Hepatocyte (in vitro differentiated cells): ENCODE data around the gene CDK19. TPM values are rescaled to one million over a fixed set of nuclear protein-coding genes. Genes with fewer than 3 reads are reported as not detected.

Experiments used
- DNase-seq: peaks from one replicate; pipeline ENCODE4 v3.0.0-alpha.2; 2016; ENCODE audit warnings: low spot score
- H2AFZ ChIP-seq: fragments of 200-600 bp; sonication (generic); 2 replicates; pipeline ENCODE4 v1.6.0; 2016; ENCODE audit warnings: antibody characterized with exemption, mild to moderate bottlenecking
- H3K27ac ChIP-seq: fragments of 200-600 bp; sonication (generic); 2 replicates; pipeline ENCODE4 v1.5.1; 2016; ENCODE audit warnings: mild to moderate bottlenecking
- H3K27me3 ChIP-seq: fragments of 200-600 bp; sonication (generic); 2 replicates; pipeline ENCODE4 v1.6.1; 2016
- H3K36me3 ChIP-seq: fragments of 200-600 bp; sonication (generic); replicated peaks from 2 replicates; pipeline ENCODE4 v1.5.1; 2016; ENCODE audit warnings: low read depth; ENCODE audit not compliant: insufficient read depth
- H3K4me1 ChIP-seq: fragments of 200-600 bp; sonication (generic); 2 replicates; pipeline ENCODE4 v1.5.1; 2016; ENCODE audit warnings: mild to moderate bottlenecking, moderate library complexity; ENCODE audit not compliant: insufficient read depth
- H3K4me2 ChIP-seq: fragments of 200-600 bp; sonication (generic); 2 replicates; pipeline ENCODE4 v1.6.0; 2016
- H3K4me3 ChIP-seq: fragments of 200-600 bp; sonication (generic); 2 replicates; pipeline ENCODE4 v1.5.1; 2016; ENCODE audit warnings: mild to moderate bottlenecking
- H3K79me2 ChIP-seq: fragments of 200-600 bp; sonication (generic); 2 replicates; pipeline ENCODE4 v1.6.0; 2017; ENCODE audit warnings: mild to moderate bottlenecking
- H3K9me2 ChIP-seq: fragments of 200-600 bp; sonication (generic); replicated peaks from 2 replicates; pipeline ENCODE4 v1.6.0; 2017; ENCODE audit warnings: mild to moderate bottlenecking; ENCODE audit not compliant: insufficient read depth
- H3K9me3 ChIP-seq: fragments of 200-600 bp; sonication (generic); 2 replicates; pipeline ENCODE4 v1.5.1; 2016; ENCODE audit warnings: low read depth, mild to moderate bottlenecking
- H4K20me1 ChIP-seq: fragments of 200-600 bp; sonication (generic); 2 replicates; pipeline ENCODE4 v1.6.0; 2016; ENCODE audit warnings: mild to moderate bottlenecking; ENCODE audit not compliant: insufficient read depth, poor library complexity, severe bottlenecking
- CTCF ChIP-seq: fragments of 200-600 bp; sonication (generic); IDR thresholded peaks from 2 replicates; pipeline ENCODE4 v1.5.1; 2016; ENCODE audit warnings: antibody characterized with exemption, mild to moderate bottlenecking; ENCODE audit not compliant: poor library complexity
- EZH2 ChIP-seq: fragments of 200-600 bp; sonication (generic); IDR thresholded peaks from 2 replicates; pipeline ENCODE4 v1.6.1; 2016; ENCODE audit warnings: antibody characterized with exemption, mild to moderate bottlenecking, borderline replicate concordance
- EZH2phosphoT487 ChIP-seq: fragments of 200-600 bp; sonication (generic); IDR thresholded peaks from one replicate; pipeline ENCODE4 v1.6.1; 2018; ENCODE audit warnings: antibody characterized with exemption, mild to moderate bottlenecking, low read depth, moderate library complexity; ENCODE audit not compliant: unreplicated experiment, severe bottlenecking
- WGBS: methylation state at CpG from one replicate; pipeline ENCODE4 v1.1.6; 2016; ENCODE audit warnings: low lambda C conversion rate; ENCODE audit errors: missing lambda C conversion rate; 5-methylcytosine and 5-hydroxymethylcytosine counted together
- polyA plus RNA-seq: library from polyadenylated mRNA; unstranded; fragments of >200 nt; fragmentation: Nextera tagmentation; extraction: Ambion mirVana; gene quantifications from 2 replicates; pipeline ENCODE4 v1.2.1, GENCODE V29; 2016
- total RNA-seq: library from RNA; depleted of rRNA; stranded (reverse); fragments of >200 nt; gene quantifications from 2 replicates; pipeline ENCODE4 v1.2.3, GENCODE V29; 2014

CDK19 gene
- total and polyA plus RNA-seq, 2 experiments from 2014 or later, result 7.3 to 18.6 TPM

GRCh38 chr6:110714143-110714542 is 101.1 kb downstream of the CDK19 start:
- H2AFZ ChIP-seq, result no peak overlapping the region
- H3K9me3 ChIP-seq, result no peaks in the 10 kb centered on the region
- H4K20me1 ChIP-seq, result no peaks in the 10 kb centered on the region
- no peaks in the 10 kb centered on the region for H3K79me2 ChIP-seq
- H3K4me3 ChIP-seq, result no peak overlapping the region
- no peak overlapping the region for H3K27ac ChIP-seq
- TF ChIP-seq EZH2 (no peak), EZH2phosphoT487 (no peak), CTCF (no peak)
- no peaks in the 10 kb centered on the region for H3K27me3 ChIP-seq
- no peaks in the 10 kb centered on the region for H3K36me3 ChIP-seq
- no peak for DNase-seq
- no peaks in the 10 kb centered on the region for H3K9me2 ChIP-seq
- no peaks in the 10 kb centered on the region for H3K4me1 ChIP-seq
- no peak overlapping the region for H3K4me2 ChIP-seq
- 70% methylated on average over 1 of the region's 1 CpG for WGBS

GRCh38 chr6:110712238-110712637 is 103.0 kb downstream of the CDK19 start:
- WGBS, result 96% methylated on average over 3 of the region's 3 CpGs
- Histone ChIP-seq H3K4me1 (no peaks in the 10 kb centered on the region), H4K20me1 (no peaks in the 10 kb centered on the region), H3K4me2 (no peak overlapping the region), H3K36me3 (no peaks in the 10 kb centered on the region), H3K79me2 (peaks cover under 1% of the 10 kb centered on the region), H3K9me3 (no peaks in the 10 kb centered on the region), H3K27me3 (no peaks in the 10 kb centered on the region), H3K4me3 (no peak overlapping the region), H3K9me2 (no peaks in the 10 kb centered on the region), H2AFZ (no peak overlapping the region), H3K27ac (no peak overlapping the region)
- DNase-seq, result no peak
- TF ChIP-seq EZH2phosphoT487 (no peak), CTCF (no peak), EZH2 (no peak)

- H4K20me1 ChIP-seq, result no peaks in the 10 kb centered on the region
- DNase-seq, result no peak
- H3K9me2 ChIP-seq, result no peaks in the 10 kb centered on the region
- TF ChIP-seq EZH2 (no peak), CTCF (no peak), EZH2phosphoT487 (no peak)
- no peaks in the 10 kb centered on the region for H3K9me3 ChIP-seq
- no peaks in the 10 kb centered on the region for H3K36me3 ChIP-seq
- no peaks in the 10 kb centered on the region for H3K4me1 ChIP-seq
- no peak overlapping the region for H3K27ac ChIP-seq
- H3K4me3 ChIP-seq, result no peak overlapping the region
- no peaks in the 10 kb centered on the region for H3K27me3 ChIP-seq
- WGBS, result 94% methylated on average over 3 of the region's 3 CpGs
- peaks cover 3% of the 10 kb centered on the region for H3K79me2 ChIP-seq
- H3K4me2 ChIP-seq, result no peak overlapping the region
- H2AFZ ChIP-seq, result no peak overlapping the region
These were observed 105.2 kb downstream of the CDK19 start for GRCh38 chr6:110710115-110710514.
